ENCODE data around the gene JADE2.

The JADE2 gene

DNA sequence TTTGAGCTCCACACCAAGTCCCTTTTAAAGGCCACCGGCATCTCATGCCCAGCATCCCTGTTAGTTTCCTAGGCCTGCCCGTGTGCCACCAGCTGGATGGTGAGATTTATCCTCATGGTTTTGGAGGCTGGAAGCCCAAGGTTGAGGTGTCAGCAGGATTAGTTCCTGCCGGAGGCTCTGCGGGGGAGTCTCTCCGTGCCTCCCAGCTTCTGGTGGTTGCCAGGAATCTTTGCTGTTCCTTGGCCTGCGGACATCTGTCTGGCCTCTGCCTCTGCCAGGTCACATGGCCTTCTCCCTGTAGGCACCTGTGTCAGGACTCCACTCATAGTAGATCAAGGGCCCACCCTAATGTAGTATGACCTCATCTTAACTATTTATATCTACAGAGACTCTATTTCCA lies 45.4 kb downstream of the JADE2 start:
- DNase-seq: no peak

DNA sequence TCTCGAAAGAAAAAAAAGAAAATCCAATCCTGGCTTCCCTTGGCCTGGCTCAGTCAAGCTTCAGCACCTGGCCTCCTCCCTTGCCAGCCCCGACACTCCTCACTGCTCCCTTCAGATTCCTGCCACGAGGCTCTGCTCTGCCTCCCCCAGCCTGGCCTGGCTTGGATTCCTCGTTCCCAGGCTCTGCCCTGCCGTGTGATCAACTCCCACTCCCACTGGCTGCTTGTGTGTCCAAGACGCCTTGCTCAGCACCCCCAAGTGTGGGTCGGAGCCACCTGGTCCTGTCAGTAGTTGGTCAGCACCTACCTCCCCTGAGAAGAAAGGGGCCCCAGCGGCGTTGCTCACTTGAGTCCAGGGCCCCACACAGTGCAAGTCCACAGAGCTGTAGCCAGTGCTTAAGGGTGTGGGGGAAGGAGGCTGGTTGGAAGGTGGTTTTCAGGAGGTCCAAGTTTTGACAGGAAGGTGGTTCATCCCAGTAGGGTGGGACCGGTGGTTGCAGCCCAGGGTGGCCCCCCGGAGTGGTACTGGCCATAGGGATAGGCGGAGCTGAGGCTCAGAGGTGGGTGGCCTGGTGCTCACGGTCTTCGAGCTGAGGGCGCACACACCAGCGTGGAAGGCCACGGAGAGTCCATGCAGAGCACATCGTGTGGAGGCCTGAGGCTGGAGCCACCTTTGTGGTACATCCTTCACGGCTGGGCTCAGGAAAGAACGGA lies 46.4 kb downstream of the JADE2 start:
- DNase-seq: no peak

DNA sequence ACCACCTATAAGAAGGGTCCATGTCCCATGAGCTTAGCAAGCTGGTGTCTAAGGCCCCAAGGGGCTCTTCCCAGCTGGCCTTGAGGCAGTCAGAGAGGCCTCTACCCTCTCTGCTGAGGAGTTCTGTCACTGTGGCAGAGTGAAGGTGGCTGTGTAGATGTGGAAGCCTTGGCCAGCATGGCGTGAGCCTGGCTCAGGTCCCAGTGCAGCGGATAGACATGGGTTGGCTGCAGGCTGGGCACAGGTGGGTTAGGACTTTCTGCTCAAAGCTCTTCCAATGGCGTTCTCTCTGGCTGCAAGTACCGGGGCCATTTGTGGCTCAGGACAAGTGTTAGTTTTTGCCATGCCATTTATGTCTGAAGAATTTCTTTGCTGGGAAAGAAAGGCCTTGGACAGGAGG lies 47.3 kb downstream of the JADE2 start:
- DNase-seq: no peak

GRCh38 chr5:134574521-134574920 lies 49.1 kb downstream of the JADE2 start:
- no peak for DNase-seq

- DNase-seq: no peak
These were observed 49.8 kb downstream of the JADE2 start for GRCh38 chr5:134575316-134575715.

GRCh38 chr5:134576386-134577021 lies 51.0 kb downstream of the JADE2 start:
- no peak for DNase-seq

- DNase-seq: no peak
These were observed 51.7 kb downstream of the JADE2 start for GRCh38 chr5:134577022-134577795.

DNA sequence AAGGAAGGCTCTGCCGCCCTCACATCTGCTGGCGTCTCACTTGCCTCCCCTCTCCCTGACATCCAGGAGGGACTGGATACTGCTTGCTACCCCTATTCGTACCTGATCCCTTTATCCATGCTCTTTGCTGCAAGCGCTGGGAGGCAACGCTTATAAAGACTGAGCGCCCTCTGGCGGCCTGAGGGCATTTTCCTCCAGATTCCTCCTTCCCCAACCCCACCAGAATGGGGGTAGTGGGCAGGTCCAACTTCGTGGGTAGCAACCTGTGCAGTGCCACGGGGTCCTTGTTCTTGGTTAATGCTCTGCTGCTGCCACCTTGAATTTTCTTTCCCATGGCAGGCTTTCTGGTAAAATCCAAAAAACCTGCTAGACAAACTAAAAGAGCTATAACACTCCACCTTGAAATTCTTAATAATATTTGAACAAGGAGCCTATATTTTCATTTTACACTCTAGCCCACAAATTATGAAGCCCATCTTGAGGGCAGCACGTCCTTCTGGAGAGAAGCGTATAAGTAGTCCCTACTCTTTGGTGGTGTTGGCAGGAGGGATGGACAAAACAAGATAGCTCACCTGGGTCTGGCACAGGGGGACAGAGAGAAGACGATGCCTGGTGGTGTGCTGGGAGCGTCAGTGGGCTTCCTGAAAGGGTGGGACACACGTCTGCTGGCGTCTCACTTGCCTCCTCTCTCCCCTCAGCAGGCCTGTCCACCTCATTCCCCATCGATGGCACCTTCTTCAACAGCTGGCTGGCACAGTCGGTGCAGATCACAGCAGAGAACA lies 52.5 kb downstream of the JADE2 start:
- peak; percentile 34 to 61 for DNase-seq

- DNase-seq: no peak
These were observed 53.3 kb downstream of the JADE2 start for GRCh38 chr5:134578578-134579283.

DNA sequence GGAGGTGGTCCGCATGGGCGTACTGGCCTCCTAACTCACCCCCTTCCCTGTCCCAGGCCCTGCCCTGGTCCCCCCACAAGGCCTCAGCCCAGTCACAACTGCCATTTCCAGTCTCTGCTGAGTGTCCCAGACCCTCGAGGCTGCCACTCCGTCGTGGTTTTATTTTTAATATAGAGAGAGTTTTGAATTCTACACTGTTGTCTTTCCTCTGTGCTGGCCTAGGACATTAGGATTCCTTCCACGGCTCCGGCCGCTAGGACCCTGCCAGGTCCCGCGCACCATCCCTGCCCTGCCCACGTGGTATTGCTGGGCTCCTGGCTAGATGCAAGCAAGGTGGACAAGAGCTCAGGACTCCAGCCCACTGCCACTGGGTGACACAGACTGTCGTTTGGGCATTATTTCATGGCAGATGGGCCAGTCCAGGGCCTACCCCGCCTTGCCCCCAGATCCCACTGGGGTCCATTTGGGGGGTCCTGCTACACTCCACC lies 53.9 kb downstream of the JADE2 start:
- DNase-seq: no peak

DNA sequence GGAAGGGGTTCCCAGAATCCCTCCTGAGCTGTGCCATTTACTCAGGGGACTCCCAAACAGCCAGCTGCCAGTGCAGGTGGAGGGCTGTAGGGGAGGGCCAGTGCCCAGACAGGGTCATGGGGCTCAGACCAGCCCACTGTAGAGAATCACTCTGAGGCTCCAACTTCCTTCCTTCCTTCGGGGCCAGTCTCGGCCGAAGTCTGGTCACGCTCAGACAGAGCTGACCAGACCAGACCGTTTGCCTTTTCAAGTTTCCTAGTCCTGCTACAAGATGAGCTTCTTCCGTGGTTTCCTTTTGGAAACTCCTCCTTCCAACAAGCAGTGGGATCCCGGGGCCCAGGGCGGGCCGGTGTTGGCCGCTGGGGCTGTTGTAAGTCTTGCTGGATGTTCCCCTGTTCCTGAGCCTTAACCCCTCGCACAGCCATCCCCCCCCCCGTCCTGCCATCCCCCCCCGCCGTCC lies 54.6 kb downstream of the JADE2 start:
- DNase-seq: no peak

- no peak for DNase-seq
These were observed 55.9 kb downstream of the JADE2 start for GRCh38 chr5:134581241-134581981.

- DNase-seq: no peak
These were observed 56.8 kb downstream of the JADE2 start for GRCh38 chr5:134582281-134582680.

- no peak for DNase-seq
These were observed 57.5 kb downstream of the JADE2 start for GRCh38 chr5:134582941-134583340.

DNA sequence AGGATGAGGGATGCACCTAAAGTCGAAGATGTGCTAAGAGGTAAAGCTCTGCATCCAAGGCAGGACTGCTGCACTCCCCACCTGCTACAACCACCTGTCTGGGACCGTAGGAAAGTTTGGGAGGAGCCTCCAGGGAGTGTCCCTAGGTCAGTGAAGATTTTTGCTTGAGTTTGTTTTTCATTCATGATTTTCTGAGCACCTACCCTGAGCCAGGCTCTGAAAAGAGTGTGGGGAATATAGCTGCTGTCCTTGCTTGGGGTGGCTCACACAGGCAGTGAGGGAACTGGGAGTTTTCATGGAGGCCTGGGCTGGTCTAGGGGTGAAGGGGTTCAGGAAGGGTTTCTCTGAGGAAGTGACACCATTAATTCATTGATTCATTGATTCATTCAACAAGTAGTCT lies 58.3 kb downstream of the JADE2 start:
- DNase-seq: no peak

DNA sequence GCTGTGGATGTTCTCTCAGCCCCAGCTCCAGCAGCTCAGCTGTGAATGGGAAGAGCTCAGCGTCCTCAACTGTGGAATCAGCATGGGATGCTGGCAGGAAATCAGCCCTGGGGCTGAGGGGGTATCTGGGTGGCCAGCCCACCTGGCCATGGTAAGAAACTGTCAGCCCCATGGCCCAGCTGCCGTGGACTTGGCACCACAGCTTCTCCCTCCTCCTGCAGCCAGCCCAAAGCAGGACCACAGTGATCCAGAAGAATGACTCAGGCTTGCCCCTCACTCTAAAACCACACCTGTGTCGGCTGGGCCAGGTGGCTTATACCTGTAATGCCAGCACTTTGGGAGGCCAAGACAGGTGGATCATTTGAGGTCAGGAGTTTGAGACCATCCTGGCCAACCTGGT lies 59.2 kb downstream of the JADE2 start:
- DNase-seq: no peak

- DNase-seq: no peak
These were observed 60.5 kb downstream of the JADE2 start for GRCh38 chr5:134585966-134586365.

DNA sequence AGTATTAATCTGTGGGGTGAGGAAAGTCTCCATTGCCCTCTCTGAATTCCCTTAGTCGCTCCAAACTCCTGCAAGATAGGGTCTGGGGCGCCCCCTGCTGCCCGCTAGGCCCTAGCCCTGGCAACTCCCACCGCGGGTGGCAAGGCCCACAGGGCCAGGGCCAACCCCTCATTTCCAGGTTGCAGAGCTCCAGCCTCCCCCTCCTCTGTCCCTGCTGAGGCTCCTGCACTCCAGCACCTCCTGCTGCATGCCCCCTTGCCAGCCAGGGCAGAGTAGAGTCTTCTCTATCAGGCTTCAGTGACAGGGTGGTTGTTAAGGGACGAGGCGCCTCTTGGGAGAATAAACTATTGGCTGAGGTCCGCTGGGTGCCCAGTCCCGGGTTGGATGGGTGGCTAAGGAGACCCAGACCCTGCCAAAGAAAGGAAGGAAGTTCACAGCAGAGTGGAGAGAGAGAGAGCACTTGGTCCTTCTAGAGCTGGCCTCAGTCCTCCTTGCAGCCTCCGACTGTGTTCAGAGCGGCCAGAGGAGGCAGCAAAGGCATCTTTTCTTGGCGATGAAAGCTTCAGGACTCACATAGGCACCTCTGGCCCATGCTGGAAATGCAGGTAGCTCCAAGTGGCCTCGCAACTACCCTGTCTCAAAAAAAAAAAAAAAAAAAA lies 61.5 kb downstream of the JADE2 start:
- peak; percentile 10 to 16 for DNase-seq

- DNase-seq: no peak
These were observed 65.7 kb downstream of the JADE2 start for GRCh38 chr5:134590992-134591659.

DNA sequence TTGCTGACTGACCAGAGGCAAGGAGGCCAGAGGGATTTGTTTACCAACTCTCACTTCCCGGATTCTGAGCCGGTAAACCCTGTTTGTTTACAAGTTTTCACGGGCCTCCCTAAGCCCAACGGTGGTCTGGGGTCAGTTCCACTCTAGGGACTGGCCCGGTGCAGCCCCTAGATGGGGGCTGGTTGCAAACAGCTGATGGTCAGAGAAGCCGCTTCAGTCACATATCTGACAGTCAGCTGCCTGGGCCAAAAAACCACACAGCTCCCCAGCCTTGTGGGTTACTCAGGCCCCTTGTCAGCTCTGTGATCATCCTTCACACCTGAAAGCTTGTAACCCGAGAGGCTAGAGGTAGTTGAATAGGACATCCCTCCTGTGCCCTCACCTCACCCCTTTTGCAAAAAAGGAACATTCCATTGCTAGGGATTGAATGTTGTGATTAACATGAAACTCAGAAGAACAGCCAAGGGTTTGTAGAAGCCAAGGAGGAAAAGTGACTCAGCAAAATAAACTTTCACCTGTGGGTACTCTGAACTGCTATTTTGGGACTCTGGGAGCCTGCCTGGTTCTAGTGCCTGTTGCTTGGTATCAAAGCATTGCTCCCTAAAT lies 66.8 kb downstream of the JADE2 start:
- DNase-seq: no peak
